Amniotic stem cell (primary cell): ENCODE results near the gene KIF26A.
"Not testable (repeated sequence)": the region's sequence is repeated elsewhere in the genome, so short reads cannot be mapped to it uniquely, and the experiment has no call there.

Experiments used
- DNase-seq: peaks from one replicate; lab custom pipeline; 2025; lab: John Stamatoyannopoulos, UW

KIF26A gene

GRCh38 chr14:104192146-104192882, 53.9 kb downstream of the KIF26A start:
- no peak for DNase-seq

GRCh38 chr14:104192883-104193245, 54.5 kb downstream of the KIF26A start:
- DNase-seq, result no peak

- DNase-seq, result no peak
Observed at GRCh38 chr14:104194016-104194415, 55.6 kb downstream of the KIF26A start.

GRCh38 chr14:104194716-104195115, 56.3 kb downstream of the KIF26A start:
- DNase-seq, result no peak

GRCh38 chr14:104195361-104195760, 57.0 kb downstream of the KIF26A start:
- DNase-seq, result no peak

- no peak for DNase-seq
Observed at GRCh38 chr14:104195878-104196277, 57.5 kb downstream of the KIF26A start.

- no peak for DNase-seq
Observed at GRCh38 chr14:104196461-104197140, 58.2 kb downstream of the KIF26A start.

- no peak for DNase-seq
Observed at GRCh38 chr14:104197449-104198247, 59.3 kb downstream of the KIF26A start.

- DNase-seq, result no peak
Observed at GRCh38 chr14:104199266-104199895, 61.0 kb downstream of the KIF26A start.

GRCh38 chr14:104200106-104200505, 61.7 kb downstream of the KIF26A start:
- DNase-seq, result no peak

GRCh38 chr14:104200591-104200990, 62.2 kb downstream of the KIF26A start:
- DNase-seq, result no peak

GRCh38 chr14:104201063-104201462, 62.7 kb downstream of the KIF26A start:
- DNase-seq, result no peak

GRCh38 chr14:104201496-104201895, 63.1 kb downstream of the KIF26A start:
- no peak for DNase-seq

GRCh38 chr14:104202259-104203070, 64.1 kb downstream of the KIF26A start:
- DNase-seq, result no peak

GRCh38 chr14:104203071-104203425, 64.7 kb downstream of the KIF26A start:
- DNase-seq, result no peak

GRCh38 chr14:104204660-104205149, 66.3 kb downstream of the KIF26A start:
- no peak for DNase-seq

GRCh38 chr14:104205781-104206180, 67.4 kb downstream of the KIF26A start:
- no peak for DNase-seq

GRCh38 chr14:104206281-104206904, 68.0 kb downstream of the KIF26A start:
- no peak for DNase-seq

GRCh38 chr14:104207142-104208014, 69.0 kb downstream of the KIF26A start:
- DNase-seq, result no peak

GRCh38 chr14:104208015-104208295, 69.6 kb downstream of the KIF26A start:
- not testable (repeated sequence) for DNase-seq
